K562 (cell line): ENCODE results near the gene HCFC1R1. TPM values are rescaled to one million over a fixed set of nuclear protein-coding genes. Genes with fewer than 3 reads are reported as not detected.

Experiments used
- ATAC-seq: fragments of 200-7000 bp; cut with Tn5 transposase; 3 replicates; pipeline ENCODE4 v1.9.1; 2020; ENCODE audit warnings: moderate library complexity
- BruUV-seq: library from RNA; stranded (reverse); fragments of 400-500 nt; replicated peaks from 2 replicates; lab custom pipeline; 2021; lab: Mats Ljungman, UMichigan
- CTCF ChIA-PET: fragments of 300-600 bp; formaldehyde crosslinking; extraction: SDS; loops from one replicate; lab custom pipeline; 2021; ENCODE audit warnings: low intra/inter-chr PET ratio; lab: Yijun Ruan, JAX
- POLR2A ChIA-PET: fragments of 300-600, 350-650 bp; sonication (Branson Sonifier 250); formaldehyde crosslinking; extraction: SDS; loops from one replicate; lab custom pipeline; 2021; ENCODE audit warnings: antibody characterized with exemption, inconsistent platforms; lab: Yijun Ruan, JAX
- DNase-seq, 4 experiments: peaks; one replicate each; pipeline versions ENCODE4 v3.0.0 to v3.0.0-alpha.2; 2011 to 2018; ENCODE audit warnings: low spot score in 3 of 4, mixed read lengths in 3 of 4; ENCODE audit errors: extremely low read depth in 1 of 4
- FAIRE-seq: peaks from 2 replicates; lab custom pipeline; 2011; peaks lifted over from hg19 to GRCh38; lab: Jason Lieb, UNC
- H2AFZ ChIP-seq: 2 replicates; pipeline ENCODE4 v1.6.0; 2011; ENCODE audit warnings: low read depth, low read length, control low read depth, inconsistent platforms
- H3K27ac ChIP-seq: fragments of 200-600 bp; 3 replicates; pipeline ENCODE4 v1.8.0; 2011; ENCODE audit warnings: low read depth, mild to moderate bottlenecking, control low read depth, inconsistent platforms, low read length, moderate library complexity, mixed read lengths; ENCODE audit errors: extremely low read depth
- H3K27me3 ChIP-seq, 2 experiments: fragments of 300-600 bp in 1 of 2; 2 replicates in 1 of 2; 3 replicates in 1 of 2; pipeline versions ENCODE4 v1.6.0 to v1.8.0; 2011; ENCODE audit warnings: inconsistent platforms in 2 of 2, low read length in 2 of 2, mild to moderate bottlenecking in 1 of 2, mixed read lengths in 1 of 2, moderate library complexity in 1 of 2; ENCODE audit not compliant: control insufficient read depth in 2 of 2, insufficient read depth in 2 of 2
- H3K36me3 ChIP-seq: fragments of 300-600 bp; 3 replicates; pipeline ENCODE4 v1.8.0; 2011; ENCODE audit warnings: mild to moderate bottlenecking, low read length, inconsistent platforms; ENCODE audit not compliant: control insufficient read depth, insufficient read depth
- H3K4me1 ChIP-seq, 2 experiments: fragments of 200-600 bp in 1 of 2; replicated peaks in 1 of 2; 2 replicates in 1 of 2; 3 replicates in 1 of 2; pipeline versions ENCODE4 v1.5.1 to v1.8.0; 2011; ENCODE audit warnings: inconsistent platforms in 2 of 2, low read length in 2 of 2, mild to moderate bottlenecking in 1 of 2, mixed read lengths in 1 of 2, moderate library complexity in 1 of 2; ENCODE audit not compliant: control insufficient read depth in 2 of 2, insufficient read depth in 2 of 2
- H3K4me2 ChIP-seq: 2 replicates; pipeline ENCODE4 v1.6.1; 2011; ENCODE audit warnings: low read length, control low read depth, inconsistent platforms, mixed read lengths; ENCODE audit not compliant: insufficient read depth
- H3K4me3 ChIP-seq: fragments of 200-600 bp; sonication (generic), shearing (Covaris generic); 2 replicates; pipeline ENCODE4 v1.5.1; 2016; ENCODE audit warnings: control low read depth, inconsistent platforms
- H3K79me2 ChIP-seq: fragments of 200-600 bp; 3 replicates; pipeline ENCODE4 v1.8.0; 2011; ENCODE audit warnings: low read length, inconsistent platforms; ENCODE audit not compliant: control insufficient read depth, insufficient read depth
- H3K9ac ChIP-seq, 2 experiments: 2 replicates each; pipeline versions ENCODE4 v1.6.0 to v1.6.1; 2011; ENCODE audit warnings: low read depth in 2 of 2, low read length in 2 of 2, control low read depth in 1 of 2, inconsistent platforms in 1 of 2, mild to moderate bottlenecking in 1 of 2, mixed read lengths in 1 of 2; ENCODE audit not compliant: insufficient read depth in 1 of 2
- H3K9me1 ChIP-seq: one replicate; pipeline ENCODE4 v1.6.0; 2011; ENCODE audit warnings: inconsistent platforms, mild to moderate bottlenecking, low read length, moderate library complexity; ENCODE audit not compliant: control insufficient read depth, insufficient read depth
- H3K9me3 ChIP-seq: replicated peaks from 2 replicates; pipeline ENCODE4 v1.5.1; 2011; ENCODE audit warnings: low read depth, low read length, inconsistent platforms; ENCODE audit not compliant: control insufficient read depth, insufficient read depth
- H4K20me1 ChIP-seq: replicated peaks from 2 replicates; pipeline ENCODE4 v1.6.1; 2011; ENCODE audit warnings: low read length, inconsistent platforms, mixed read lengths; ENCODE audit not compliant: control insufficient read depth, insufficient read depth
- CHD4 ChIP-seq: fragments of 200-600 bp; sonication (generic); IDR thresholded peaks from 3 replicates; pipeline ENCODE4 v1.6.1; 2012; ENCODE audit warnings: low read depth, mild to moderate bottlenecking, mixed read lengths, low read length, inconsistent platforms; ENCODE audit not compliant: insufficient read depth, insufficient replicate concordance, poor library complexity, severe bottlenecking
- KDM1A ChIP-seq, 2 experiments: fragments of 450-650 bp; IDR thresholded peaks; 2 replicates each; pipeline ENCODE4 v1.6.1; 2016; ENCODE audit warnings: mild to moderate bottlenecking in 2 of 2
- RBBP5 ChIP-seq: fragments of 200-600 bp; sonication (generic); IDR thresholded peaks from 2 replicates; pipeline ENCODE4 v1.6.1; 2012; ENCODE audit warnings: borderline replicate concordance, mild to moderate bottlenecking, low read length, control low read depth, inconsistent platforms; ENCODE audit not compliant: insufficient read depth, poor library complexity, severe bottlenecking
- TFAP4 ChIP-seq: sonication (generic); formaldehyde crosslinking; IDR thresholded peaks from 2 replicates; pipeline ENCODE4 v1.8.0; 2022; ENCODE audit warnings: missing genetic modification reagents, mild to moderate bottlenecking, moderate library complexity, borderline replicate concordance
- YY1 ChIP-seq, 3 experiments: IDR thresholded peaks; 2 replicates each; pipeline ENCODE4 v1.6.1; 2011; ENCODE audit warnings: low read length in 2 of 3, mild to moderate bottlenecking in 2 of 3, moderate library complexity in 2 of 3, borderline replicate concordance in 1 of 3, control low read depth in 1 of 3, low read depth in 1 of 3; ENCODE audit not compliant: insufficient read depth in 3 of 3, insufficient replicate concordance in 2 of 3, control insufficient read depth in 1 of 3, insufficient read length in 1 of 3; ENCODE audit errors: extremely low read depth in 1 of 3
- WGBS: fragments of 100-300 bp; shearing (Covaris generic); methylation state at CpG from one replicate; pipeline ENCODE4 v1.1.6; 2016; ENCODE audit warnings: low coverage, mixed read lengths; ENCODE audit not compliant: insufficient coverage; ENCODE audit errors: missing lambda C conversion rate; 5-methylcytosine and 5-hydroxymethylcytosine counted together
- in situ Hi-C: fragments of 300-500 bp; cut with MboI; formaldehyde crosslinking; loops from 4 replicates; pipeline ENCODE4 v1.15.0; 2018; ENCODE audit warnings: inconsistent platforms, mixed read lengths
- intact Hi-C: fragments of 100-400 bp; cut with micrococcal nuclease; formaldehyde crosslinking; loops from 2 replicates; pipeline ENCODE4 v1.14.2; 2022
- polyA plus RNA-seq, 8 experiments: library from polyadenylated mRNA; depleted of rRNA in 4 of 8; stranded (reverse) in 5 of 8; unstranded in 3 of 8; fragments of >200 nt; fragmentation: Nextera tagmentation in 2 of 8; fragmentation: Illumina TruSeq in 1 of 8; extraction: Ambion mirVana in 2 of 8; extraction: Trizol in 1 of 8; gene quantifications; 2 replicates each; pipeline versions ENCODE4 v1.2.1 to v1.2.3, GENCODE V29; 2011 to 2014; ENCODE audit warnings: inconsistent platforms in 1 of 8, missing spikeins in 1 of 8
- total RNA-seq, 7 experiments: library from RNA; depleted of rRNA in 6 of 7; stranded (reverse); fragments of >200 nt in 6 of 7; fragmentation: Illumina TruSeq in 2 of 7; extraction: Trizol in 2 of 7; gene quantifications; 2 replicates each; pipeline versions ENCODE4 v1.2.1 to v1.2.3, GENCODE V29; 2011 to 2021; ENCODE audit warnings: low replicate concordance in 1 of 7
- TF ChIP-seq, protein P1 (sequence below): fragments of 450-650 bp; IDR thresholded peaks from 2 replicates; pipeline ENCODE4 v1.6.1; 2018; ENCODE audit warnings: mild to moderate bottlenecking, low read depth; ENCODE audit not compliant: partially characterized antibody

Gene HCFC1R1
- total and polyA plus RNA-seq, 9 of the 15 experiments (the other 6 are each of a cell fraction or from before 2014, with no cell fraction given), result 2.2 to 29.0 (median 11.2) TPM

DNA sequence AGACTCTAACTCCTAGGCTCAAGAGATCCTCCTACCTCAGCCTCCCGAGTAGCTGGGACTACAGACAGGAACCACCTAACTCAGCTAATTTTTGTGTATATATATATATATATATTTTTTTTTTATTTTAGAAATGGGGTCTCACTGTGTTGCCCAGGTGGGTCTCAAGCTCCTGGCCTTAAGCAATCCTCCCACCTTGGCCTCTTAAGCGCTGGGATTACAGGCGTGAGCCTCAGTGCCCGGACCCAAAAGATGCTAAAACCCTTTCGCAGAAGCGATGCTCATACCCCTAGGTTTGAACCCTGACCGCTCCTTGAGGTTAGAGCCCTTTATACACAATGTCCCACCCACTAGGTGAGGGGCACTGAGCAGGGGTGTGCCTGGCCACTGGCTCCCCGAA is 13.2 kb downstream of the HCFC1R1 start (continued):
- TF ChIP-seq, protein P1, sequence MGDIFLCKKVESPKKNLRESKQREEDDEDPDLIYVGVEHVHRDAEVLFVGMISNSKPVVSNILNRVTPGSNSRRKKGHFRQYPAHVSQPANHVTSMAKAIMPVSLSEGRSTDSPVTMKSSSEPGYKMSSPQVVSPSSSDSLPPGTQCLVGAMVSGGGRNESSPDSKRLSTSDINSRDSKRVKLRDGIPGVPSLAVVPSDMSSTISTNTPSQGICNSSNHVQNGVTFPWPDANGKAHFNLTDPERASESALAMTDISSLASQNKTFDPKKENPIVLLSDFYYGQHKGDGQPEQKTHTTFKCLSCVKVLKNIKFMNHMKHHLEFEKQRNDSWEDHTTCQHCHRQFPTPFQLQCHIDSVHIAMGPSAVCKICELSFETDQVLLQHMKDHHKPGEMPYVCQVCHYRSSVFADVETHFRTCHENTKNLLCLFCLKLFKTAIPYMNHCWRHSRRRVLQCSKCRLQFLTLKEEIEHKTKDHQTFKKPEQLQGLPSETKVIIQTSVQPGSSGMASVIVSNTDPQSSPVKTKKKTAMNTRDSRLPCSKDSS, result no peak
- no peak for TF ChIP-seq RBBP5
- TF ChIP-seq YY1 (IDR thresholded peaks at IDR 0.05; ENCODE audit: borderline replicate concordance in 1 of 3, control insufficient read depth in 1 of 3, extremely low read depth in 1 of 3, insufficient read depth in 3 of 3, insufficient read length in 1 of 3, insufficient replicate concordance in 2 of 3, low read depth in 1 of 3, low read length in 2 of 3), result no peak

DNA sequence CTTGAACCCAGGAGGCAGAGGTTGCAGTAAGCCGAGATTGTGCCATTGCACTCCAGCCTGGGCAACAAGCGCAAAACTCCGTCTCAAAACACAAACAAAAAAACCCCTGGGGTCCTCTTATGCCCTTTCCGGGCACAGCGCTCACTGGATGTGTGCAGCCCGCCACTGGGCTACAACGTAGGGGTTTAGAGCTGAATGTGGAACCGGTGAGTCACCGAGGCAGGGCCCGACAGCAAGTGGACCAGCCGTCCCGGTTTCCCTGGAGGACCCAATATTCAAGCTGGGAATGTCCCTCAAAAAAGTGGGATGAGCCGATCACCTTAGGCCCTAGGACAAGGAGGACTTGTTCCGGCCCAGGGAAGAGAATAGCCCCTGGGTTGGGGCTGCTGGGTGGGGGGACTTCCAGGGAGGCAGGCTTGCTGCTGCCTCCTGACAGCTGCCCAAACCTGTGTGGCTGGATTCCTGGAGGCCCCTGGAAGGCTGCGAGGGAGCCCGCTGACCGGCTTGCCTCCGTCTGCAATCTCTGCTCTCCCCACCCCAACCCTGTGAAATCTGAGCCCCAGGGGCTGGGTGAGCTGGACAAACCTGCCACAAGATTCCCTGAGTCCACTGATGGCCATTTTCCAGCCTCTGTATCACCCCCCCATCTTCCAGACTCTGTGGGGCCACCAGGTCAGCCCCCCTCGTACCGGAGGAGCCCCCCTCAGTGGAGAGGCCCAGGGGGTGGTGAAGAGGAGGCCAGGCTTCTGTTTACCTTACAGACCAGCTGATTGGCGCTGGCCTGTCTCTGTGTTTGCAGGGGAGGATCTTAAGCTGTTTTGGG is 14.0 kb downstream of the HCFC1R1 start:
- H3K27me3 ChIP-seq, result no peaks in the 10 kb centered on the region
- DNase-seq, result no peak
- no peak overlapping the region for H2AFZ ChIP-seq
- no peak for ATAC-seq
- no peaks in the 10 kb centered on the region for H4K20me1 ChIP-seq
- 0 out of 4 replicates have a peak overlapping the region, but pooled peaks of 1 of the 2 experiments have one; percentile 30 for H3K9ac ChIP-seq
- FAIRE-seq, result no peak
- no peak overlapping the region for H3K4me2 ChIP-seq
- no peak overlapping the region for H3K4me3 ChIP-seq
- BruUV-seq, result no TSS peak
- peaks cover 39 to 82% of the 10 kb centered on the region in 2 experiments for H3K4me1 ChIP-seq
- intact Hi-C loops, result no loop called here
- ChIA-PET POLR2A (interaction anchor here (0.6 to 1.7 kb wide), 6 partner anchors 10 to 1701 kb away, joined by 3 to 9 read pairs (median 4); partner anchors contain the start of genes HCFC1R1, THOC6 and TNFRSF12A), CTCF (no interaction called here)
- H3K79me2 ChIP-seq, result peaks cover 22% of the 10 kb centered on the region
- no peak overlapping the region for H3K27ac ChIP-seq
- WGBS, result 61% methylated on average over 21 of the region's 21 CpGs
- H3K36me3 ChIP-seq, result peaks cover 3% of the 10 kb centered on the region; the same call in 2 of the 3 replicates
- in situ Hi-C loops, result no loop called here
- peaks cover 3% of the 10 kb centered on the region for H3K9me1 ChIP-seq
- TF ChIP-seq KDM1A (IDR thresholded peaks at IDR 0.05) (peak; percentile 65 to 72), TFAP4 (CRISPR knock-in tag) (peak; percentile 38; the same call in 1 of the 2 replicates), CHD4 (no peak)
- no peaks in the 10 kb centered on the region for H3K9me3 ChIP-seq
